ENCODE results near the gene AFF3.

GRCh38 chr2:99918389-99918788, 224.0 kb downstream of the AFF3 start:
- TF ChIP-seq POLR2AphosphoS5 (IDR thresholded peaks at IDR 0.05; ENCODE audit: low read depth, low read length) = no peak
- TF ChIP-seq REST (IDR thresholded peaks at IDR 0.05; ENCODE audit: insufficient read depth in 1 of 2, low read depth in 2 of 2, low read length in 2 of 2) = no peak
- no peak for TF ChIP-seq TAF1 (IDR thresholded peaks at IDR 0.05; ENCODE audit: borderline replicate concordance, insufficient read depth, low read length)
- no peak for TF ChIP-seq SIN3A (IDR thresholded peaks at IDR 0.05; ENCODE audit: borderline replicate concordance, insufficient read depth, low read length)
- no peak for TF ChIP-seq FOXP2 (optimal IDR thresholded peaks at IDR 0.05; ENCODE audit: borderline replicate concordance, extremely low read depth, extremely low read length, insufficient read depth)

Measured in PFSK-1 (cell line).